ENCODE measurements around the gene COA8. TPM values are rescaled to one million over a fixed set of nuclear protein-coding genes. Genes with fewer than 3 reads are reported as not detected.

Gene COA8
- total and polyA plus RNA-seq, 8 donors: 17.0 to 31.7 (median 26.5) TPM

DNA sequence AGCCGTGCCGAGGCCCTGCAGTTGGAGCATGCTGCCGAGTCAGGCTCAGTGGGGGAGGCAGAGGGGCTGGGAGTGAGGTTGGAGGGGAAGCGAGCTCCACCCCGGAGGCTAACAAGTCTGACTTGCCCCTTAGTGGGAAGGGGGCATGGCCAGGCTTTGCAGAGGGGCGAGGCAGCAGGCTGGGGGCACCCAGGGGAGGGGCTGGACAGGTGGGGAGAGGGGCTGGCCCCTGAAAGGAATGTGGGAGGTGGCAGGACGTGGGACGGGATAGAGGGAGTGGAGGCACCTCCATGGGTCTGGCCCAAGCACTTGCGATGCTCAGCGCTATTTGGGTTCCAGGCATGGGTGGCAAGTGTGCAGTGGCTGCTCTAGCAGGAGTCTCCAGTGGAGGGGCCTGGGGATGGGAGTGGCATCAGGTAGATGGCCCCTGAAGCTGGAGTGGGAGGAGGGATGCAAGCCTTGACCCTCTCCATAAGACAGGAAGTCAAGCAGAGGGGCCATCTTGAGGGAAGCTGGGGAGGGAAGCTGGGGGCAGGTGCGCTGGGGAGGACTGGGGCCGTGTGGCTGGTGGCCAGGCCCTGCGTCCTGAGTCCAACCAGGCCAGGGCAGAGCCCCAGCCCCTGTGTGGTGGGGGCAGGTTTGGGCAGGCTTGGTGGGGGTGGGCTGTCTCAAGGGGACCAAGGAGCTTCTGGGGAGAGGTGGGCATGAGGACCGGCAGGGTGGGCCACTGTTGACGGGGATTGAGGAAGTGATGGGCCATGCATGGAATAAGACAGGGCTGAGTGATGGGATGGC lies 31.1 kb upstream of the COA8 start:
- no peaks in the 10 kb centered on the region for H3K27me3 ChIP-seq
- H3K4me1 ChIP-seq: peaks cover 0 to 18% (median 6%) of the 10 kb centered on the region in 3 donors
- FAIRE-seq: no peak
- TF ChIP-seq, protein P1, sequence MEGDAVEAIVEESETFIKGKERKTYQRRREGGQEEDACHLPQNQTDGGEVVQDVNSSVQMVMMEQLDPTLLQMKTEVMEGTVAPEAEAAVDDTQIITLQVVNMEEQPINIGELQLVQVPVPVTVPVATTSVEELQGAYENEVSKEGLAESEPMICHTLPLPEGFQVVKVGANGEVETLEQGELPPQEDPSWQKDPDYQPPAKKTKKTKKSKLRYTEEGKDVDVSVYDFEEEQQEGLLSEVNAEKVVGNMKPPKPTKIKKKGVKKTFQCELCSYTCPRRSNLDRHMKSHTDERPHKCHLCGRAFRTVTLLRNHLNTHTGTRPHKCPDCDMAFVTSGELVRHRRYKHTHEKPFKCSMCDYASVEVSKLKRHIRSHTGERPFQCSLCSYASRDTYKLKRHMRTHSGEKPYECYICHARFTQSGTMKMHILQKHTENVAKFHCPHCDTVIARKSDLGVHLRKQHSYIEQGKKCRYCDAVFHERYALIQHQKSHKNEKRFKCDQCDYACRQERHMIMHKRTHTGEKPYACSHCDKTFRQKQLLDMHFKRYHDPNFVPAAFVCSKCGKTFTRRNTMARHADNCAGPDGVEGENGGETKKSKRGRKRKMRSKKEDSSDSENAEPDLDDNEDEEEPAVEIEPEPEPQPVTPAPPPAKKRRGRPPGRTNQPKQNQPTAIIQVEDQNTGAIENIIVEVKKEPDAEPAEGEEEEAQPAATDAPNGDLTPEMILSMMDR (IDR thresholded peaks at IDR 0.05): no peak
- H3K36me3 ChIP-seq: no peaks in the 10 kb centered on the region
- H3K4me3 ChIP-seq: no peak overlapping the region
- DNase-seq: peak in 2 of 6 donors; percentile 34 to 68
- no peaks in the 10 kb centered on the region for H3K9me3 ChIP-seq
- intact Hi-C loops (cut with DNase I): no loop called here
- no peak overlapping the region for H3K27ac ChIP-seq
- no peak for ATAC-seq
- WGBS, 2 donors: 88 to 93% methylated on average over 15 of the region's 15 CpGs

DNA sequence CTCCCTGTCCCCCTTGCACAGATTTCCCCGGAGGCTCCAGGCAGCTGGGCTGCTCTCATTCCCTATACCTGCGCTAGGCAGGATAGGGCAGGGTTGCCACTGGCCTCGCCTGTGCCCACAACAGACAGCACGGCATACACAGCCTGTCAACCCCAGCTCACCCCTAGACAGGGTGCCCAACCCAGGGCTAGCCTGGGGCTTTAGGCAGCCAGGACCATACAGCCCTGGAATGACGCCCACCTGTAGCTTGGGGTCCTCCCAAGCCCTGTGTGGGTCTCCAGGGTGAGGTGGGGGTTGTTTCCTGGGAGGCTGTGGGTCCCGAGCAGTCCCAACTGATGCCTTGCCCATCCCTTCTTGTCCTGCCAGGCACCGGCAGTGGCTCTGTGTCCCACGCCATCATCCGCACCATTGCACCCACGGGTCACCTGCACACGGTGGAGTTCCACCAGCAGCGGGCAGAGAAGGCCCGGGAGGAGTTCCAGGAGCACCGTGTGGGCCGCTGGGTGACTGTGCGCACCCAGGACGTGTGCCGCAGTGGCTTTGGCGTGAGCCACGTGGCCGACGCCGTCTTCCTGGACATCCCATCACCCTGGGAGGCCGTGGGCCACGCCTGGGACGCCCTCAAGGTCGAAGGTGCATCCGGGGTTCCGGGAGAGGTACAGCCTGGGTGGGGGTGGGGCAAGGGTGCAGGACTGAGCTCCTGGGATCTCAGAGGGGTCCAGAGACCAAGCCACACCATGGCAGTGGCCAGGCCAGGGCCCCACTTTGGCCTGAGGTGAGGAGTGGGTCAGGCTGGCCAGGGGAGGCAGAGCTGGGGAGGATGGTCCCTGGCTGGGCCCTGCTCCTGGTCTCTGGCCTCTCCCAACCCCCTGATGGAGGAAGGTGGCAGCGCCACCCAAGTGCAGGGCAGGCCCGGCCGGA lies 30.3 kb upstream of the COA8 start:
- TF ChIP-seq, protein P1 (IDR thresholded peaks at IDR 0.05): no peak
- ATAC-seq (no peak), DNase-seq (peak in 2 of 6 donors; percentile 42 to 75), FAIRE-seq (no peak)
- Histone ChIP-seq H3K9me3 (no peaks in the 10 kb centered on the region), H3K4me3 (no peak overlapping the region), H3K27ac (no peak overlapping the region), H3K36me3 (no peaks in the 10 kb centered on the region), H3K4me1 (peaks cover 0 to 18% (median 6%) of the 10 kb centered on the region in 3 donors), H3K27me3 (no peaks in the 10 kb centered on the region)
- intact Hi-C loops (cut with DNase I): no loop called here
- WGBS, 2 donors: 78 to 85% methylated on average over 31 to 32 of the region's 32 CpGs

DNA sequence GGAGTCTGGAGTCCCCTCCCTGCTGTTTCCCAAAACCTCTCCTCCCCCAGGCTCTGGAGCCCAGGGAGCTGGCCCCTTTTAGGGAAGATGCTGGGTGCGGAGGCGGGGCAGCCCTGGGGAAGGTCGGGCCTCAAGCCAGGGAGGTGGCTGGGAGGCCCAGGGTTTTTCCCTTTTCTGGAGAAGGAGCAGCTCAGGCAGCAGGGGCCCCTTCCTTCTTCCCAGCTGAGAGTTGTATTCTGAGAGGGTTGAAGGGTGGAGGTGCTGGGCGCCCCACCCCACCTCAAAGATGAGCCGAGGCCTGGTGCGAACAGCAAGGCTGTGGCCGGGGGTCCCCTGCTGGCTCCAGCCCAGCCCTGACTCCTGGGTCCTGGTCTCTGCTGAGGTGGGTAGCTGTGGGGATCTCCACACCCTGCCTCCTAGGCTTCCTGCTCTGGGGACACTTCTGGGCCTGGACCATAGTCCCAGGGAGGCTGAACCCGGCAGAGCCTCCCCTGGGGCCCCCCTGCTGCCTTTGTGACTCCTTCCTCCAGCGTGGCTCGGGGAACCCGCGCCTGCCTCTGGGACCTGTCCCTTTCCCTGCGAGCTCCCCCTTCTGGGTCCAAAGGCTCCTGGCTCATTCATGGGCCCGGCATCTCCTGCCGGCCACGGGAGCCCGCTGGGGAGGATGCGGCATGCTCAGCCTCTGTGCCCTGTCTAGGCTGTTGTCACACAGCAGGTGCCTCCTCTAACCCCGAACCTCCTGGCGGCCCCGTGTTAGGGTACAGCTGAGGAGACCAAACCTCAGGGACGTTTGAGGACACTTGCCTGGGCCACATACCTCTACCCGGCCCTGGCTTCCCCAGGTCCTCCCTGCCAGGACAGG lies 29.4 kb upstream of the COA8 start:
- FAIRE-seq (no peak), DNase-seq (peak in 2 of 6 donors; percentile 29 to 64), ATAC-seq (no peak)
- Histone ChIP-seq H3K4me1 (peaks cover 0 to 13% (median 8%) of the 10 kb centered on the region in 3 donors), H3K27ac (no peak overlapping the region), H3K27me3 (no peaks in the 10 kb centered on the region), H3K36me3 (no peaks in the 10 kb centered on the region), H3K9me3 (no peaks in the 10 kb centered on the region), H3K4me3 (no peak overlapping the region)
- TF ChIP-seq, protein P1 (IDR thresholded peaks at IDR 0.05): no peak
- 87% methylated on average over 18 to 23 of the region's 23 CpGs for whole genome bisulfite sequencing, 2 donors
- intact Hi-C loops (cut with DNase I): no loop called here

DNA sequence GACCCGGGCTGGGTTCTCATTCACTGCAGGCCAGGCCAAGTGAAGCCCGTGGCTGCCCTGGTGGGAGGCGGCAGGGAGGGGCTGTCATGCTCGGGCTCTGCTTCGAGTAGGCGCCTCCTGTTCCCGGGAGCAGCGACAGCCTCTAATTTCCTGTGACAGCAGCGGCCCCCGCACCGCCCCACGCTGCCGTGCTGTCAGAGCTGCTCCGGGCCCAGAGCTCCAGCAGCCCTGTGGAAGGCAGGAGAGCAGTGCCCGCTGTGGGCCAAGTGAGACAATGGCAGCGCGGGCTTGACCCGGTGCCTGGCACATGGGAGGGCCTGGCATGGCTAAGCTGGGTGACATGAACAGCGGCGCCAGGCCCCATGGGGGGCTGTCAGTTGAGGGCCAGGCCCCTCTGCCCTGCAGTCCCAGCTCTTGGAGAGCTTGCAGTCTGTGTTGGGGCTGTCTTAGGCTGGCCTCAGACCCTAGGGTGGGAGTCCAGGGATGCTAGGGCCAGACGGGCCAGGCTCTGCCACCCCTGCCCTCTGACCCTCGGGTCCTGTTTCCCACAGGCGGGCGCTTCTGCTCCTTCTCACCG lies 28.7 kb upstream of the COA8 start:
- 85 to 90% methylated on average over 19 to 25 of the region's 25 CpGs for WGBS, 2 donors
- intact Hi-C loops (cut with DNase I): no loop called here
- Histone ChIP-seq H3K4me3 (no peak overlapping the region), H3K27me3 (no peaks in the 10 kb centered on the region), H3K36me3 (no peaks in the 10 kb centered on the region), H3K4me1 (peaks cover 0 to 13% (median 9%) of the 10 kb centered on the region in 3 donors), H3K27ac (no peak overlapping the region), H3K9me3 (no peaks in the 10 kb centered on the region)
- FAIRE-seq (no peak), DNase-seq (peak in 2 of 6 donors; percentile 20 to 69), ATAC-seq (no peak)
- TF ChIP-seq, protein P1 (IDR thresholded peaks at IDR 0.05): no peak
